ENCODE measurements around the gene MXD1. TPM values are rescaled to one million over a fixed set of nuclear protein-coding genes. Genes with fewer than 3 reads are reported as not detected.

The MXD1 gene
- total RNA-seq, 1 donor from 2014 or later: 3.9 TPM

DNA sequence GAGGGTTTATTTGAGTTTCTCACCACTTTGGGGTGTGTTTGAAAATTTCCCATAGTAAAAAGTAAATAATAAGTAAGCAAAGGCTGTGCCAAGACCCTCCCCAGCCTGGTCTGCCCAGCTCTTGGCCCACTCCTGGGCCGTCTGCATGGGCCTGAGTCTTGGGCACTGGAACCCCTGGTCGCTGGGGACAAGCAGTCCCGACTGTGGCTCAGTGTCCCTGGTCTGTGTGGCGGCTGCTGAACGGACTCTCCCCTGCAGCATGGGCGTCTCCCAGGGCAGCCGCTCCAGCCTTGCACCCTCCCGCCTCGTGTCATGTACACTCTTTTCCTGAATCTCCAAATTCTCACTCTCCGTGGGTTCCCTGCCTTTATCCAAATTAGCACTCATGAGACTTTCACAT lies 53.7 kb downstream of the MXD1 start:
- DNase-seq (ENCODE audit: low spot score): no peak
- TF ChIP-seq EZH2 (IDR thresholded peaks at IDR 0.05) (no peak), EZH2phosphoT487 (IDR thresholded peaks at IDR 0.05) (no peak)
- TF ChIP-seq, protein P1, sequence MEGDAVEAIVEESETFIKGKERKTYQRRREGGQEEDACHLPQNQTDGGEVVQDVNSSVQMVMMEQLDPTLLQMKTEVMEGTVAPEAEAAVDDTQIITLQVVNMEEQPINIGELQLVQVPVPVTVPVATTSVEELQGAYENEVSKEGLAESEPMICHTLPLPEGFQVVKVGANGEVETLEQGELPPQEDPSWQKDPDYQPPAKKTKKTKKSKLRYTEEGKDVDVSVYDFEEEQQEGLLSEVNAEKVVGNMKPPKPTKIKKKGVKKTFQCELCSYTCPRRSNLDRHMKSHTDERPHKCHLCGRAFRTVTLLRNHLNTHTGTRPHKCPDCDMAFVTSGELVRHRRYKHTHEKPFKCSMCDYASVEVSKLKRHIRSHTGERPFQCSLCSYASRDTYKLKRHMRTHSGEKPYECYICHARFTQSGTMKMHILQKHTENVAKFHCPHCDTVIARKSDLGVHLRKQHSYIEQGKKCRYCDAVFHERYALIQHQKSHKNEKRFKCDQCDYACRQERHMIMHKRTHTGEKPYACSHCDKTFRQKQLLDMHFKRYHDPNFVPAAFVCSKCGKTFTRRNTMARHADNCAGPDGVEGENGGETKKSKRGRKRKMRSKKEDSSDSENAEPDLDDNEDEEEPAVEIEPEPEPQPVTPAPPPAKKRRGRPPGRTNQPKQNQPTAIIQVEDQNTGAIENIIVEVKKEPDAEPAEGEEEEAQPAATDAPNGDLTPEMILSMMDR (IDR thresholded peaks at IDR 0.05): no peak
- Histone ChIP-seq H3K4me1 (peaks cover 9% of the 10 kb centered on the region), H3K4me2 (no peak overlapping the region), H3K27me3 (no peaks in the 10 kb centered on the region), H4K20me1 (ENCODE audit: low read depth) (no peaks in the 10 kb centered on the region), H3K79me2 (ENCODE audit: low read depth) (no peaks in the 10 kb centered on the region), H3K27ac (no peak overlapping the region), H3K9ac (no peak overlapping the region), H3F3A (ENCODE audit: low read depth) (no peaks in the 10 kb centered on the region), H2AFZ (replicated peaks) (no peak overlapping the region), H3K4me3 (no peak overlapping the region), H3K9me3 (ENCODE audit: low read depth) (no peaks in the 10 kb centered on the region), H3K36me3 (no peaks in the 10 kb centered on the region)
- no peak overlapping the region for H3K4me3 Mint-ChIP-seq
- peaks cover 2% of the 10 kb centered on the region for H3K27me3 Mint-ChIP-seq (ENCODE audit: insufficient read depth, low read depth)
- no peaks in the 10 kb centered on the region for H3K9me3 Mint-ChIP-seq
- H3K27ac Mint-ChIP-seq: no peak overlapping the region
- no peaks in the 10 kb centered on the region for H3K36me3 Mint-ChIP-seq
- peaks cover 6% of the 10 kb centered on the region for H3K4me1 Mint-ChIP-seq

DNA sequence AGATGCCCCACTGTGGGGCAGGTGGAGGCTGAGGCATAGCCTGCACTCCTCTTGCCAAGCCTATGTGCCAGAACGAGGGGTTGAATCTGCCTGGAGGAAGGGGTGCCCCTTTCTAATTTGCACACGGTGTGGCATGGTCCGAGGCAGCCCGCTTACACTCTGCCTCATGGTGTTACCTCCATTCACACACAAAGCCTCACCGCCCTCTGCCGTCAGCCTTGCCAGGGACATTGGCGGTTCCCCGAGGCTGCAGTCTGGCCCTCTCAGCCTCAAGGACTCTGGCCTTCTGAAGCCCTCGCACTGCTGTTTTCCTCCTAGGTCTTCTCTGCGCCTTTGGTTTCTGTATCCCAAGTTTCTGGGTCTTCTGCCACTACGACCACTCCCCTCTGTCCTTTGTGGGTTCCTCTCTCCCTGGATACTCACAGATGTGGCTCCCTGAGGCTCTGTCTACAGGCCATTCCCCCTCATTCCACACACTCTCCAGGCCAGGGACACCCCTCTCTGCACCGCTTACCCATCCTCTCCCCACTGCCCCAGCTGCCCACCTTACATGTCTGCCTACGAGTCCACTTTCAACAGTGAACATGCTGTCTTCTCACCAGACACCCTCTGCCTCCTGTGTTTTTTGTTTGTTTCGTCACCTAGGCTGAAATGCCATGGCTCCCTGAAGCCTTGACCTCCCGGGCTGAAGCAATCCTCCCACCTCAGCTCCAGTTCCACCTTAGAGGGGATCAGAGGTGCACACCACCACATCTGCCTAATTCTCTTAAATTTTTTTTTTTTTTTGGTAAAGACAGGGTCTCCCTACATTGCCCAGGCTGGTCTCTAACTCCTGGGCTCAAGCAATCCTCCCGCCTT lies 54.4 kb downstream of the MXD1 start:
- H3K9me3 ChIP-seq (ENCODE audit: low read depth): no peaks in the 10 kb centered on the region
- H3K4me2 ChIP-seq: no peak overlapping the region
- H4K20me1 ChIP-seq (ENCODE audit: low read depth): no peaks in the 10 kb centered on the region
- H3K79me2 ChIP-seq (ENCODE audit: low read depth): no peaks in the 10 kb centered on the region
- H2AFZ ChIP-seq (replicated peaks): no peak overlapping the region
- H3K4me3 ChIP-seq: no peak overlapping the region
- H3K36me3 ChIP-seq: no peaks in the 10 kb centered on the region
- H3K27ac ChIP-seq: no peak overlapping the region
- Mint-ChIP-seq H3K4me1 (no peaks in the 10 kb centered on the region), H3K36me3 (no peaks in the 10 kb centered on the region), H3K9me3 (no peaks in the 10 kb centered on the region), H3K27me3 (ENCODE audit: insufficient read depth, low read depth) (peaks cover 2% of the 10 kb centered on the region), H3K4me3 (no peak overlapping the region), H3K27ac (peak overlapping the region; percentile 4)
- no peak for DNase-seq (ENCODE audit: low spot score)
- H3K27me3 ChIP-seq: no peaks in the 10 kb centered on the region
- TF ChIP-seq EZH2phosphoT487 (IDR thresholded peaks at IDR 0.05) (no peak), EZH2 (IDR thresholded peaks at IDR 0.05) (no peak)
- TF ChIP-seq, protein P1 (IDR thresholded peaks at IDR 0.05): no peak
- no peaks in the 10 kb centered on the region for H3F3A ChIP-seq (ENCODE audit: low read depth)
- peaks cover 8% of the 10 kb centered on the region for H3K4me1 ChIP-seq
- H3K9ac ChIP-seq: no peak overlapping the region

- DNase-seq (ENCODE audit: low spot score): no peak
- Histone ChIP-seq H3K36me3 (no peaks in the 10 kb centered on the region), H3K27ac (no peak overlapping the region), H3K4me3 (no peak overlapping the region), H3K9me3 (ENCODE audit: low read depth) (no peaks in the 10 kb centered on the region), H3K79me2 (ENCODE audit: low read depth) (no peaks in the 10 kb centered on the region), H2AFZ (replicated peaks) (no peak overlapping the region), H4K20me1 (ENCODE audit: low read depth) (no peaks in the 10 kb centered on the region), H3K27me3 (no peaks in the 10 kb centered on the region), H3F3A (ENCODE audit: low read depth) (no peaks in the 10 kb centered on the region), H3K4me1 (peaks cover 8% of the 10 kb centered on the region), H3K9ac (no peak overlapping the region), H3K4me2 (no peak overlapping the region)
- H3K27me3 Mint-ChIP-seq (ENCODE audit: insufficient read depth, low read depth): peaks cover 2% of the 10 kb centered on the region
- no peaks in the 10 kb centered on the region for H3K36me3 Mint-ChIP-seq
- peak overlapping the region; percentile 45 for H3K4me3 Mint-ChIP-seq
- no peak for TF ChIP-seq EZH2 (IDR thresholded peaks at IDR 0.05)
- TF ChIP-seq EZH2phosphoT487 (IDR thresholded peaks at IDR 0.05): no peak
- TF ChIP-seq, protein P1 (IDR thresholded peaks at IDR 0.05): no peak
- no peak overlapping the region for H3K27ac Mint-ChIP-seq
- H3K4me1 Mint-ChIP-seq: no peaks in the 10 kb centered on the region
- no peaks in the 10 kb centered on the region for H3K9me3 Mint-ChIP-seq
Observed at GRCh38 chr2:69969991-69970390, 55.1 kb downstream of the MXD1 start.

Measured in neural progenitor cell (in vitro differentiated cells).